HEK293 (cell line): Measurements from ENCODE around the gene HPRT1.

Source experiments
- CTCF ChIP-seq: fragments of 450-650 bp; formaldehyde crosslinking; IDR thresholded peaks from 2 replicates; pipeline ENCODE4 v1.5.1; 2016; ENCODE audit warnings: missing biosample characterization, missing genetic modification characterization
- HOXA7 ChIP-seq: sonication (generic); formaldehyde crosslinking; IDR thresholded peaks from 2 replicates; pipeline ENCODE4 v1.8.1; 2022; ENCODE audit warnings: missing genetic modification reagents, borderline replicate concordance
- MYNN ChIP-seq: fragments of 450-650 bp; formaldehyde crosslinking; IDR thresholded peaks from 2 replicates; pipeline ENCODE4 v1.5.1; 2016; ENCODE audit warnings: missing biosample characterization, missing genetic modification characterization, borderline replicate concordance
- PATZ1 ChIP-seq: fragments of 450-650 bp; formaldehyde crosslinking; IDR thresholded peaks from 2 replicates; pipeline ENCODE4 v1.5.1; 2016; ENCODE audit warnings: missing biosample characterization, missing genetic modification characterization
- YY2 ChIP-seq: fragments of 450-650 bp; formaldehyde crosslinking; IDR thresholded peaks from 2 replicates; pipeline ENCODE4 v1.5.1; 2016; ENCODE audit warnings: missing biosample characterization, missing genetic modification characterization
- ZIC2 ChIP-seq: fragments of 450-650 bp; formaldehyde crosslinking; IDR thresholded peaks from 2 replicates; pipeline ENCODE4 v1.5.1; 2016; ENCODE audit warnings: missing biosample characterization, missing genetic modification characterization
- ZNF184 ChIP-seq: fragments of 450-650 bp; IDR thresholded peaks from 2 replicates; pipeline ENCODE4 v1.5.1; 2018; ENCODE audit warnings: missing biosample characterization, mild to moderate bottlenecking, missing genetic modification characterization
- ZNF302 ChIP-seq: fragments of 450-650 bp; formaldehyde crosslinking; IDR thresholded peaks from 2 replicates; pipeline ENCODE4 v1.5.1; 2016; ENCODE audit warnings: missing biosample characterization, missing genetic modification characterization, low read depth
- ZNF521 ChIP-seq: fragments of 450-650 bp; formaldehyde crosslinking; IDR thresholded peaks from 2 replicates; pipeline ENCODE4 v1.5.1; 2017; ENCODE audit warnings: missing biosample characterization, mild to moderate bottlenecking, missing genetic modification characterization
- ZNF544 ChIP-seq: fragments of 450-650 bp; formaldehyde crosslinking; IDR thresholded peaks from 2 replicates; pipeline ENCODE4 v1.5.0; 2017; ENCODE audit warnings: missing biosample characterization, missing genetic modification characterization
- ZNF549 ChIP-seq: fragments of 450-650 bp; IDR thresholded peaks from 2 replicates; pipeline ENCODE4 v1.5.1; 2018; ENCODE audit warnings: missing biosample characterization, missing genetic modification characterization, mild to moderate bottlenecking, inconsistent platforms, moderate library complexity
- ZNF660 ChIP-seq: fragments of 450-650 bp; IDR thresholded peaks from 2 replicates; pipeline ENCODE4 v1.5.1; 2018; ENCODE audit warnings: missing biosample characterization, mild to moderate bottlenecking, missing genetic modification characterization

- no peak for TF ChIP-seq HOXA7 (CRISPR knock-in tag)
- no peak for TF ChIP-seq PATZ1 (tag by site-specific recombination)
- no peak for TF ChIP-seq YY2 (tag by site-specific recombination)
- TF ChIP-seq CTCF (tag by site-specific recombination) = no peak
- no peak for TF ChIP-seq ZNF549 (tag by site-specific recombination)
- TF ChIP-seq ZNF302 (tag by site-specific recombination) = no peak
- TF ChIP-seq ZNF521 (tag by site-specific recombination) = no peak
- no peak for TF ChIP-seq ZNF660 (tag by site-specific recombination)
- no peak for TF ChIP-seq ZNF544 (tag by site-specific recombination)
- no peak for TF ChIP-seq MYNN (tag by site-specific recombination)
- no peak for TF ChIP-seq ZIC2 (tag by site-specific recombination)
- no peak for TF ChIP-seq ZNF184 (tag by site-specific recombination)
Observed at GRCh38 chrX:134545510-134545909, 85.5 kb downstream of the HPRT1 start.
